ENCODE data around the gene GPATCH2. TPM values are rescaled to one million over a fixed set of nuclear protein-coding genes. Genes with fewer than 3 reads are reported as not detected.
A peak's percentile ranks its signal among the peaks of the same experiment; 100 is the strongest.

The GPATCH2 gene
- polyA plus RNA-seq (2011; rRNA removed) = 2.7 and 6.3 TPM in 2 replicates
- polyA minus RNA-seq (2011; rRNA and poly(A)+ RNA removed) = 7.8 and 9.9 TPM in 2 replicates

GRCh38 chr1:217630711-217631591 lies at the start of gene GPATCH2, which contains the start of gene SPATA17:
GPATCH2 (minus strand) TSS chr1:217631090; CDS start chr1:217630971, 119 bp downstream.
SPATA17 (plus strand) TSS chr1:217631344; CDS start chr1:217631379, 35 bp downstream.
- POLR2A ChIA-PET = interaction anchor here (1.3 kb wide), 1 partner anchor 14 kb away, joined by 4 read pairs; no protein-coding TSS in a partner anchor
- peak; percentile 32 for TF ChIP-seq CTCF (IDR thresholded peaks at IDR 0.05; ENCODE audit: insufficient read depth, low read depth, low read length)
- DNase-seq (ENCODE audit: low read depth) = peak; percentile 44
- H3K36me3 ChIP-seq (ENCODE audit: control insufficient read depth, insufficient read depth, low read length) = no peaks in the 10 kb centered on the region
- no peaks in the 10 kb centered on the region for H3K27me3 ChIP-seq (ENCODE audit: control insufficient read depth, insufficient read depth, low read length)
- CTCF ChIA-PET = interaction anchor here (0.8 to 1.1 kb wide), 4 partner anchors 9 to 185 kb away, joined by 3 to 5 read pairs (median 4); no protein-coding TSS in a partner anchor
- peak within 1 kb of the TSS; percentile 65 for H3K4me3 ChIP-seq (ENCODE audit: low read depth, low read length)

GRCh38 chr1:217674028-217674729 lies 43.3 kb upstream of the GPATCH2 start:
- ChIA-PET POLR2A (no interaction called here), CTCF (interaction anchor here (1.6 kb wide), 1 partner anchor 13 kb away, joined by 3 read pairs; no protein-coding TSS in a partner anchor)
- DNase-seq (ENCODE audit: low read depth) = no peak
- Histone ChIP-seq H3K4me3 (ENCODE audit: low read depth, low read length) (no peak overlapping the region), H3K36me3 (ENCODE audit: control insufficient read depth, insufficient read depth, low read length) (no peaks in the 10 kb centered on the region), H3K27me3 (ENCODE audit: control insufficient read depth, insufficient read depth, low read length) (no peaks in the 10 kb centered on the region; the same call in 1 of the 2 replicates)
- TF ChIP-seq CTCF (IDR thresholded peaks at IDR 0.05; ENCODE audit: insufficient read depth, low read depth, low read length) = no peak

- ChIA-PET POLR2A (no interaction called here), CTCF (interaction anchor here (1.6 kb wide), 1 partner anchor 12 kb away, joined by 3 read pairs; no protein-coding TSS in a partner anchor)
- Histone ChIP-seq H3K36me3 (ENCODE audit: control insufficient read depth, insufficient read depth, low read length) (no peaks in the 10 kb centered on the region), H3K27me3 (ENCODE audit: control insufficient read depth, insufficient read depth, low read length) (no peaks in the 10 kb centered on the region; the same call in 1 of the 2 replicates), H3K4me3 (ENCODE audit: low read depth, low read length) (no peak overlapping the region)
- no peak for TF ChIP-seq CTCF (IDR thresholded peaks at IDR 0.05; ENCODE audit: insufficient read depth, low read depth, low read length)
- DNase-seq (ENCODE audit: low read depth) = no peak
Observed at GRCh38 chr1:217673387-217673786, 42.5 kb upstream of the GPATCH2 start.

- Histone ChIP-seq H3K4me3 (ENCODE audit: low read depth, low read length) (no peak overlapping the region), H3K36me3 (ENCODE audit: control insufficient read depth, insufficient read depth, low read length) (no peaks in the 10 kb centered on the region), H3K27me3 (ENCODE audit: control insufficient read depth, insufficient read depth, low read length) (no peaks in the 10 kb centered on the region)
- no peak for DNase-seq (ENCODE audit: low read depth)
- ChIA-PET CTCF (no interaction called here), POLR2A (no interaction called here)
- TF ChIP-seq CTCF (IDR thresholded peaks at IDR 0.05; ENCODE audit: insufficient read depth, low read depth, low read length) = no peak
Observed at GRCh38 chr1:217668351-217668940, 37.6 kb upstream of the GPATCH2 start.
